Suprapubic skin (tissue), 4 donors: ENCODE data around the gene ARID1B. TPM values are rescaled to one million over a fixed set of nuclear protein-coding genes. Genes with fewer than 3 reads are reported as not detected.

Experiments used
- DNase-seq, 2 donors: peaks; one replicate each; pipeline ENCODE4 v3.0.0-alpha.2; 2019; ENCODE audit warnings: low spot score in 2 of 2
- H3K27ac ChIP-seq: fragments of 200-600 bp; sonication (generic); one replicate; pipeline ENCODE4 v1.5.1; 2019
- H3K27me3 ChIP-seq: fragments of 200-600 bp; sonication (generic); one replicate; pipeline ENCODE4 v1.5.1; 2019
- H3K36me3 ChIP-seq: fragments of 200-600 bp; sonication (generic); one replicate; pipeline ENCODE4 v1.5.1; 2019
- H3K4me1 ChIP-seq: fragments of 200-600 bp; sonication (generic); one replicate; pipeline ENCODE4 v1.5.1; 2019
- H3K4me3 ChIP-seq: fragments of 200-600 bp; sonication (generic); one replicate; pipeline ENCODE4 v1.5.1; 2019; ENCODE audit warnings: mild to moderate bottlenecking
- H3K9me3 ChIP-seq: fragments of 200-600 bp; sonication (generic); one replicate; pipeline ENCODE4 v1.5.1; 2019
- CTCF ChIP-seq, 2 donors: fragments of 200-600 bp in 1 of 2; fragments of 450-650 bp in 1 of 2; sonication (generic) in 1 of 2; IDR thresholded peaks; one replicate each; pipeline ENCODE4 v1.5.1; 2016 to 2019; ENCODE audit warnings: antibody characterized with exemption in 2 of 2, mild to moderate bottlenecking in 1 of 2, moderate library complexity in 1 of 2
- EP300 ChIP-seq: sonication (generic); formaldehyde crosslinking; IDR thresholded peaks from one replicate; pipeline ENCODE4 v1.6.1; 2017; ENCODE audit warnings: antibody characterized with exemption
- POLR2A ChIP-seq, 2 donors: fragments of 450-650 bp; IDR thresholded peaks; one replicate each; pipeline ENCODE4 v1.6.1; 2017; ENCODE audit warnings: antibody characterized with exemption in 2 of 2, mild to moderate bottlenecking in 2 of 2, moderate library complexity in 2 of 2
- POLR2AphosphoS5 ChIP-seq, 3 donors: sonication (generic); formaldehyde crosslinking; IDR thresholded peaks; one replicate each; pipeline ENCODE4 v1.6.1; 2017; ENCODE audit warnings: antibody characterized with exemption in 3 of 3
- WGBS: methylation state at CpG from one replicate; pipeline ENCODE4 v1.1.5; 2018; 5-methylcytosine and 5-hydroxymethylcytosine counted together
- total RNA-seq, 4 donors: library from RNA; depleted of rRNA; stranded (reverse); fragments of >200 nt; gene quantifications; one replicate each; pipeline ENCODE4 v1.1.0, GENCODE V29; 2016

The ARID1B gene
- total RNA-seq, 4 donors from 2014 or later = 102 to 233 (median 129) TPM

- no peaks in the 10 kb centered on the region for H3K9me3 ChIP-seq
- H3K4me3 ChIP-seq = no peak overlapping the region
- H3K4me1 ChIP-seq = peaks cover 33% of the 10 kb centered on the region
- no peak for TF ChIP-seq POLR2A (IDR thresholded peaks at IDR 0.05)
- no peaks in the 10 kb centered on the region for H3K27me3 ChIP-seq
- DNase-seq = no peak
- no peak overlapping the region for H3K27ac ChIP-seq
- WGBS = 97% methylated on average over 3 of the region's 3 CpGs
- no peaks in the 10 kb centered on the region for H3K36me3 ChIP-seq
Measured at GRCh38 chr6:156841508-156841907, 64.3 kb downstream of the ARID1B start.

GRCh38 chr6:156842598-156843250 lies 65.5 kb downstream of the ARID1B start:
- H3K4me1 ChIP-seq = peaks cover 44% of the 10 kb centered on the region
- no peaks in the 10 kb centered on the region for H3K9me3 ChIP-seq
- no peak for DNase-seq
- no peaks in the 10 kb centered on the region for H3K27me3 ChIP-seq
- TF ChIP-seq CTCF (IDR thresholded peaks at IDR 0.05) (no peak), EP300 (no peak), POLR2A (IDR thresholded peaks at IDR 0.05) (no peak), POLR2AphosphoS5 (IDR thresholded peaks at IDR 0.05) (no peak)
- WGBS = 78% methylated on average over 3 of the region's 3 CpGs
- no peak overlapping the region for H3K27ac ChIP-seq
- no peaks in the 10 kb centered on the region for H3K36me3 ChIP-seq
- H3K4me3 ChIP-seq = no peak overlapping the region

GRCh38 chr6:156844089-156844488 lies 66.9 kb downstream of the ARID1B start:
- DNase-seq = no peak
- TF ChIP-seq EP300 (no peak), CTCF (IDR thresholded peaks at IDR 0.05) (no peak), POLR2AphosphoS5 (IDR thresholded peaks at IDR 0.05) (no peak), POLR2A (IDR thresholded peaks at IDR 0.05) (no peak)
- no peak overlapping the region for H3K4me3 ChIP-seq
- H3K9me3 ChIP-seq = no peaks in the 10 kb centered on the region
- H3K27ac ChIP-seq = no peak overlapping the region
- WGBS = 73% methylated on average over 3 of the region's 3 CpGs
- H3K27me3 ChIP-seq = no peaks in the 10 kb centered on the region
- H3K4me1 ChIP-seq = peaks cover 58% of the 10 kb centered on the region
- H3K36me3 ChIP-seq = no peaks in the 10 kb centered on the region

GRCh38 chr6:156845454-156846155 lies 68.4 kb downstream of the ARID1B start:
- no peak for DNase-seq
- 83% methylated on average over 6 of the region's 6 CpGs for WGBS
- H3K9me3 ChIP-seq = no peaks in the 10 kb centered on the region
- no peaks in the 10 kb centered on the region for H3K36me3 ChIP-seq
- H3K27ac ChIP-seq = no peak overlapping the region
- H3K27me3 ChIP-seq = no peaks in the 10 kb centered on the region
- peaks cover 58% of the 10 kb centered on the region for H3K4me1 ChIP-seq
- no peak overlapping the region for H3K4me3 ChIP-seq
- TF ChIP-seq POLR2AphosphoS5 (IDR thresholded peaks at IDR 0.05) = no peak
- TF ChIP-seq CTCF (IDR thresholded peaks at IDR 0.05) = no peak
- TF ChIP-seq POLR2A (IDR thresholded peaks at IDR 0.05) = no peak
- no peak for TF ChIP-seq EP300

GRCh38 chr6:156846845-156847599 lies 69.8 kb downstream of the ARID1B start:
- no peak overlapping the region for H3K27ac ChIP-seq
- no peaks in the 10 kb centered on the region for H3K9me3 ChIP-seq
- 74% methylated on average over 6 of the region's 6 CpGs for WGBS
- TF ChIP-seq POLR2AphosphoS5 (IDR thresholded peaks at IDR 0.05) = no peak
- TF ChIP-seq CTCF (IDR thresholded peaks at IDR 0.05) = no peak
- TF ChIP-seq POLR2A (IDR thresholded peaks at IDR 0.05) = no peak
- TF ChIP-seq EP300 = no peak
- no peak overlapping the region for H3K4me3 ChIP-seq
- peaks cover 64% of the 10 kb centered on the region for H3K4me1 ChIP-seq
- no peaks in the 10 kb centered on the region for H3K36me3 ChIP-seq
- no peaks in the 10 kb centered on the region for H3K27me3 ChIP-seq
- no peak for DNase-seq
